A673 (cell line): ENCODE results near the gene TSR3. TPM values are rescaled to one million over a fixed set of nuclear protein-coding genes. Genes with fewer than 3 reads are reported as not detected.

ENCODE experiments used
- BruUV-seq: library from RNA; stranded (reverse); fragments of 400-500 nt; replicated peaks from 2 replicates; lab custom pipeline; 2021; lab: Mats Ljungman, UMichigan
- CTCF ChIA-PET: fragments of 300-600 bp; sonication (Branson Sonifier 250); formaldehyde crosslinking; loops from one replicate; lab custom pipeline; 2022; ENCODE audit warnings: antibody characterized with exemption; lab: Charles Lee
- POLR2A ChIA-PET: fragments of 300-600 bp; sonication (Branson Sonifier 250); formaldehyde crosslinking; loops from one replicate; lab custom pipeline; 2022; ENCODE audit warnings: antibody characterized with exemption; ENCODE audit not compliant: low non-redundant PET; lab: Charles Lee
- DNase-seq: peaks from one replicate; pipeline ENCODE4 v3.0.0-alpha.2; 2015; ENCODE audit warnings: low spot score
- H3K27ac ChIP-seq: fragments of 200-600 bp; sonication (generic); 2 replicates; pipeline ENCODE4 v1.5.1; 2016; ENCODE audit warnings: mixed run types, low read depth, mild to moderate bottlenecking, mixed read lengths, antibody characterized with exemption, low read length; ENCODE audit not compliant: poor library complexity, severe bottlenecking
- H3K27me3 ChIP-seq: fragments of 200-600 bp; sonication (generic); replicated peaks from 2 replicates; pipeline ENCODE4 v1.6.1; 2017; ENCODE audit warnings: mixed run types, low read depth, mild to moderate bottlenecking, mixed read lengths, antibody characterized with exemption, low read length; ENCODE audit not compliant: insufficient read depth, poor library complexity
- H3K36me3 ChIP-seq: fragments of 200-600 bp; sonication (generic); 2 replicates; pipeline ENCODE4 v1.6.1; 2016; ENCODE audit warnings: mixed run types, mild to moderate bottlenecking, mixed read lengths, antibody characterized with exemption, low read length; ENCODE audit not compliant: insufficient read depth, poor library complexity, severe bottlenecking
- H3K4me1 ChIP-seq: fragments of 200-600 bp; sonication (generic); 2 replicates; pipeline ENCODE4 v1.6.1; 2017; ENCODE audit warnings: mixed run types, mild to moderate bottlenecking, mixed read lengths, antibody characterized with exemption, low read length; ENCODE audit not compliant: insufficient read depth, poor library complexity, severe bottlenecking
- H3K4me3 ChIP-seq: fragments of 200-600 bp; sonication (generic); 2 replicates; pipeline ENCODE4 v1.5.1; 2016; ENCODE audit warnings: low read depth, mixed run types, mild to moderate bottlenecking, mixed read lengths, low read length; ENCODE audit not compliant: poor library complexity, severe bottlenecking
- H3K9me3 ChIP-seq: fragments of 200-600 bp; sonication (generic); 2 replicates; pipeline ENCODE4 v1.6.1; 2016; ENCODE audit warnings: mixed run types, low read depth, mild to moderate bottlenecking, mixed read lengths, antibody characterized with exemption, low read length; ENCODE audit not compliant: poor library complexity, severe bottlenecking
- EZH2 ChIP-seq: fragments of 200-600 bp; sonication (generic); IDR thresholded peaks from 2 replicates; pipeline ENCODE4 v1.6.1; 2017; ENCODE audit warnings: borderline replicate concordance, low read depth, mild to moderate bottlenecking, mixed read lengths, antibody characterized with exemption, low read length; ENCODE audit not compliant: poor library complexity, severe bottlenecking
- intact Hi-C: fragments of 100-400 bp; cut with micrococcal nuclease; formaldehyde crosslinking; loops from one replicate; pipeline ENCODE4 v1.10.0; 2022; ENCODE audit not compliant: unreplicated experiment
- total RNA-seq: library from RNA; stranded (reverse); gene quantifications from 2 replicates; pipeline ENCODE4 v1.2.3, GENCODE V29; 2021
- TF ChIP-seq, protein P1 (sequence below): fragments of 300-800, 200-600 bp; sonication (generic); conservative IDR thresholded peaks from 2 replicates; pipeline ENCODE4 v1.5.1; 2017; ENCODE audit warnings: low read depth, mild to moderate bottlenecking, antibody characterized with exemption, low read length, moderate library complexity, mixed read lengths

Gene TSR3
- total RNA-seq, 1 experiment from 2014 or later: 57.2 TPM

DNA sequence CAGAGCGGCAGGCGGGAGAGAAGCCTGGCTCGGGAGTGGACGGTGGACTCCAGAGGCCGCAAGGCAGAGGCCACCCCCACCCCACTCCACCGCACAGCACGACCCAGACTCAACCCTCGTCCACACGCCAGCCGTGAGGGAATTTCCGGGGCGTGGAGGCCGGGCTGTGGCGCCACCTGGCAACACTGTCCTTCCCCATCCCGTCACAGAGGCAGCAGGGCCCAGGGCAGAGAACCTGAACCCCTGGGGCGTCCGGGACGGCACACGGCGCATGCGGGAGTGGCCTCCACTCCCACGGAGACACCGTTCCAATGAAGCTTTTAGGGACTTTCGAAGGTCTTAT is 23.6 kb upstream of the TSR3 start:
- ChIA-PET CTCF (no interaction called here), POLR2A (no interaction called here)
- H3K36me3 ChIP-seq: peaks cover 10% of the 10 kb centered on the region
- intact Hi-C loops: no loop called here
- H3K4me3 ChIP-seq: no peak overlapping the region
- no TSS peak for BruUV-seq
- H3K4me1 ChIP-seq: peaks cover 16% of the 10 kb centered on the region
- H3K27me3 ChIP-seq: no peaks in the 10 kb centered on the region
- H3K9me3 ChIP-seq: no peaks in the 10 kb centered on the region
- no peak overlapping the region for H3K27ac ChIP-seq
- DNase-seq: no peak
- no peak for TF ChIP-seq EZH2
- TF ChIP-seq, protein P1, sequence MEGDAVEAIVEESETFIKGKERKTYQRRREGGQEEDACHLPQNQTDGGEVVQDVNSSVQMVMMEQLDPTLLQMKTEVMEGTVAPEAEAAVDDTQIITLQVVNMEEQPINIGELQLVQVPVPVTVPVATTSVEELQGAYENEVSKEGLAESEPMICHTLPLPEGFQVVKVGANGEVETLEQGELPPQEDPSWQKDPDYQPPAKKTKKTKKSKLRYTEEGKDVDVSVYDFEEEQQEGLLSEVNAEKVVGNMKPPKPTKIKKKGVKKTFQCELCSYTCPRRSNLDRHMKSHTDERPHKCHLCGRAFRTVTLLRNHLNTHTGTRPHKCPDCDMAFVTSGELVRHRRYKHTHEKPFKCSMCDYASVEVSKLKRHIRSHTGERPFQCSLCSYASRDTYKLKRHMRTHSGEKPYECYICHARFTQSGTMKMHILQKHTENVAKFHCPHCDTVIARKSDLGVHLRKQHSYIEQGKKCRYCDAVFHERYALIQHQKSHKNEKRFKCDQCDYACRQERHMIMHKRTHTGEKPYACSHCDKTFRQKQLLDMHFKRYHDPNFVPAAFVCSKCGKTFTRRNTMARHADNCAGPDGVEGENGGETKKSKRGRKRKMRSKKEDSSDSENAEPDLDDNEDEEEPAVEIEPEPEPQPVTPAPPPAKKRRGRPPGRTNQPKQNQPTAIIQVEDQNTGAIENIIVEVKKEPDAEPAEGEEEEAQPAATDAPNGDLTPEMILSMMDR: no peak

GRCh38 chr16:1374418-1375297 is 23.0 kb upstream of the TSR3 start:
- peaks cover 16% of the 10 kb centered on the region for H3K36me3 ChIP-seq
- ChIA-PET POLR2A (no interaction called here), CTCF (no interaction called here)
- H3K4me1 ChIP-seq: peaks cover 11% of the 10 kb centered on the region
- TF ChIP-seq EZH2: no peak
- TF ChIP-seq, protein P1: no peak
- peak overlapping the region; percentile 23 for H3K27ac ChIP-seq
- no peaks in the 10 kb centered on the region for H3K9me3 ChIP-seq
- DNase-seq: no peak
- H3K27me3 ChIP-seq: no peaks in the 10 kb centered on the region
- H3K4me3 ChIP-seq: no peak overlapping the region
- BruUV-seq: no TSS peak
- intact Hi-C loops: no loop called here

- no peak for DNase-seq
- Histone ChIP-seq H3K4me3 (no peak overlapping the region), H3K9me3 (no peaks in the 10 kb centered on the region), H3K36me3 (peaks cover 23% of the 10 kb centered on the region), H3K4me1 (peaks cover 2% of the 10 kb centered on the region), H3K27ac (no peak overlapping the region), H3K27me3 (no peaks in the 10 kb centered on the region)
- POLR2A ChIA-PET: no interaction called here
- BruUV-seq: no TSS peak
- CTCF ChIA-PET: no interaction called here
- TF ChIP-seq EZH2: no peak
- TF ChIP-seq, protein P1: no peak
- intact Hi-C loops: no loop called here
These were observed 20.7 kb upstream of the TSR3 start for GRCh38 chr16:1372292-1372950.
